G401 (cell line): ENCODE data around the gene MMP15. TPM values are rescaled to one million over a fixed set of nuclear protein-coding genes. Genes with fewer than 3 reads are reported as not detected.

ENCODE experiments used
- DNase-seq: peaks from one replicate; pipeline ENCODE4 v3.0.0-alpha.2; 2015; ENCODE audit warnings: low spot score
- in situ Hi-C: cut with HindIII; loops from 2 replicates; pipeline ENCODE4 v1.10.0; 2016; ENCODE audit warnings: low sequenced_read_pairs, mixed read lengths
- total RNA-seq: library from RNA; depleted of rRNA; stranded (reverse); fragments of >200 nt; shearing (Covaris generic); gene quantifications from 2 replicates; pipeline ENCODE4 v1.2.3, GENCODE V29; 2014

The MMP15 gene
- total RNA-seq, 1 experiment from 2014 or later: 3.9 TPM

- in situ Hi-C loops: loop anchor here (10.0 kb wide), 1 partner anchor 95 kb away; the partner anchor contains the start of gene CFAP20
- no peak for DNase-seq
These were observed 3.9 kb downstream of the MMP15 start for GRCh38 chr16:58029410-58029809.

GRCh38 chr16:58030136-58030840 is 4.7 kb downstream of the MMP15 start:
- in situ Hi-C loops: no loop called here
- no peak for DNase-seq

- in situ Hi-C loops: no loop called here
- no peak for DNase-seq
These were observed 5.7 kb downstream of the MMP15 start for GRCh38 chr16:58031016-58031800.

GRCh38 chr16:58032710-58033293 is 7.2 kb downstream of the MMP15 start:
- in situ Hi-C loops: no loop called here
- peak; percentile 48 for DNase-seq

GRCh38 chr16:58034128-58034685 is 8.7 kb downstream of the MMP15 start:
- in situ Hi-C loops: no loop called here
- DNase-seq: no peak

GRCh38 chr16:58034774-58035173 is 9.2 kb downstream of the MMP15 start:
- in situ Hi-C loops: no loop called here
- DNase-seq: no peak

GRCh38 chr16:58035356-58036170 is 10.0 kb downstream of the MMP15 start:
- DNase-seq: peak; percentile 76
- in situ Hi-C loops: no loop called here

- in situ Hi-C loops: no loop called here
These were observed 11.4 kb downstream of the MMP15 start for GRCh38 chr16:58036943-58037342.

GRCh38 chr16:58037365-58038057 is 12.0 kb downstream of the MMP15 start:
- in situ Hi-C loops: no loop called here
- peak; percentile 73 for DNase-seq

More at GRCh38 chr16:58036943-58037342, 11.4 kb downstream of the MMP15 start:
- no peak for DNase-seq

- in situ Hi-C loops: no loop called here
- DNase-seq: no peak
These were observed 12.7 kb downstream of the MMP15 start for GRCh38 chr16:58038219-58038641.

GRCh38 chr16:58039829-58040495 is 14.4 kb downstream of the MMP15 start:
- DNase-seq: no peak
- in situ Hi-C loops: no loop called here

- DNase-seq: no peak
- in situ Hi-C loops: no loop called here
These were observed 14.9 kb downstream of the MMP15 start for GRCh38 chr16:58040496-58040846.

GRCh38 chr16:58040945-58041627 is 15.5 kb downstream of the MMP15 start:
- in situ Hi-C loops: no loop called here
- no peak for DNase-seq

GRCh38 chr16:58041628-58041955 is 16.0 kb downstream of the MMP15 start:
- in situ Hi-C loops: no loop called here
- DNase-seq: no peak

- in situ Hi-C loops: no loop called here
- DNase-seq: no peak
These were observed 16.7 kb downstream of the MMP15 start for GRCh38 chr16:58042001-58042885.

- DNase-seq: no peak
- in situ Hi-C loops: no loop called here
These were observed 17.4 kb downstream of the MMP15 start for GRCh38 chr16:58042886-58043515.
